ENCODE data around the gene TCEANC2.

The TCEANC2 gene

GRCh38 chr1:54144366-54144765 lies 91.0 kb downstream of the TCEANC2 start:
- Histone ChIP-seq H2AFZ (ENCODE audit: low read depth, low read length) (no peak overlapping the region), H3K4me2 (ENCODE audit: low read length) (no peak overlapping the region), H3K27me3 (ENCODE audit: low read depth, low read length) (no peaks in the 10 kb centered on the region), H3K36me3 (replicated peaks; ENCODE audit: low read depth, low read length) (no peaks in the 10 kb centered on the region), H3K9ac (ENCODE audit: low read length) (no peak overlapping the region), H4K20me1 (ENCODE audit: insufficient read depth, low read length) (no peaks in the 10 kb centered on the region), H3K27ac (ENCODE audit: low read length) (no peak overlapping the region), H3K79me2 (ENCODE audit: low read length) (no peaks in the 10 kb centered on the region), H3K4me3 (ENCODE audit: low read length) (no peak overlapping the region), H3K4me1 (ENCODE audit: low read length) (no peaks in the 10 kb centered on the region), H3K9me3 (ENCODE audit: insufficient read depth, low read length) (no peaks in the 10 kb centered on the region)
- TF ChIP-seq EZH2phosphoT487 (IDR thresholded peaks at IDR 0.05; ENCODE audit: low read depth) (no peak), CTCF (IDR thresholded peaks at IDR 0.05; ENCODE audit: low read depth, low read length) (no peak)

DNA sequence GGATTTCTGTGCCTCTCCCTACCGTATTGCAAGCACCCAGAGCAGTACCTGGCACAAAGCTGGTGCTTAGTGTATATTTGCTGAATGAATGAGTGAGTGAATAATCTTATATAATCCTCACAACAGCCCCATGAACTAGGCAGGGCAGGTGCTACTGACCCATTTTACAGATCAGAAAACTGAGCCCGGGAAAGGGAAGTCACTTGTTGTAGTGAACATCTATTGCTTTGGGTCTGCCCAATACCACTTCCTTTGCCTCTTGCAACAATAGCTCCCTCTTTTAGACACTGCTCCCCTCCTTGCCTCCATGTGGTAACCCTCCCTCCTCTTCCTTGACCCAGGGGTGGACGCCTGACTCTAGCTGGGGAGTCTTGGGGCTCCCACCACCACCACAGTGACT lies 96.3 kb downstream of the TCEANC2 start:
- H3K79me2 ChIP-seq (ENCODE audit: low read length): no peaks in the 10 kb centered on the region
- no peaks in the 10 kb centered on the region for H3K9me3 ChIP-seq (ENCODE audit: insufficient read depth, low read length)
- H3K4me3 ChIP-seq (ENCODE audit: low read length): no peak overlapping the region
- H4K20me1 ChIP-seq (ENCODE audit: insufficient read depth, low read length): no peaks in the 10 kb centered on the region
- no peak overlapping the region for H2AFZ ChIP-seq (ENCODE audit: low read depth, low read length)
- no peaks in the 10 kb centered on the region for H3K4me1 ChIP-seq (ENCODE audit: low read length)
- TF ChIP-seq EZH2phosphoT487 (IDR thresholded peaks at IDR 0.05; ENCODE audit: low read depth) (no peak), CTCF (IDR thresholded peaks at IDR 0.05; ENCODE audit: low read depth, low read length) (no peak)
- no peak overlapping the region for H3K27ac ChIP-seq (ENCODE audit: low read length)
- H3K27me3 ChIP-seq (ENCODE audit: low read depth, low read length): no peaks in the 10 kb centered on the region
- no peak overlapping the region for H3K4me2 ChIP-seq (ENCODE audit: low read length)
- no peak overlapping the region for H3K9ac ChIP-seq (ENCODE audit: low read length)
- H3K36me3 ChIP-seq (replicated peaks; ENCODE audit: low read depth, low read length): no peaks in the 10 kb centered on the region

DNA sequence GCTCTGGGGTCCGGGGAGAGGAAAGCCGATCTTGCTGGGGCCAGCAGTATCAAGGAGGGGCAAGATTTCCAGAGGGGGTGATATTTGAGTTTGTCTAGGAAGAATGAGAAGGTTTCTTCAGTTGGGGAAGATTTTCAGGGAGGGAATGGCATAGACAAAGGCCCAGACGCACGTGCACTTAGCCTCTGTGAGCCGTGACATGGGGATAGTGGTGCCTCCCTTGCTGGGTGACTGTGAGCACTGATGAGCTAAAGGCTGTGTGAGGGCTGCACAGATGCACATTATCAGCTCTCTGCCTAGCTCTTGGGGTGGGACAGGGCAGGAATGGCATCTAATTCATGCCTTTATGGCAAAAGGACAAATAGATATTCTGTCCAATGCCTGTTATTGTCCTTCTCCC lies 97.6 kb downstream of the TCEANC2 start:
- no peaks in the 10 kb centered on the region for H3K79me2 ChIP-seq (ENCODE audit: low read length)
- no peak overlapping the region for H3K9ac ChIP-seq (ENCODE audit: low read length)
- no peak overlapping the region for H3K4me3 ChIP-seq (ENCODE audit: low read length)
- H2AFZ ChIP-seq (ENCODE audit: low read depth, low read length): no peak overlapping the region
- H3K4me2 ChIP-seq (ENCODE audit: low read length): no peak overlapping the region
- no peaks in the 10 kb centered on the region for H3K27me3 ChIP-seq (ENCODE audit: low read depth, low read length)
- no peaks in the 10 kb centered on the region for H3K4me1 ChIP-seq (ENCODE audit: low read length)
- no peak for TF ChIP-seq EZH2phosphoT487 (IDR thresholded peaks at IDR 0.05; ENCODE audit: low read depth)
- no peak for TF ChIP-seq CTCF (IDR thresholded peaks at IDR 0.05; ENCODE audit: low read depth, low read length)
- H3K9me3 ChIP-seq (ENCODE audit: insufficient read depth, low read length): no peaks in the 10 kb centered on the region
- H3K27ac ChIP-seq (ENCODE audit: low read length): no peak overlapping the region
- no peaks in the 10 kb centered on the region for H3K36me3 ChIP-seq (replicated peaks; ENCODE audit: low read depth, low read length)
- H4K20me1 ChIP-seq (ENCODE audit: insufficient read depth, low read length): no peaks in the 10 kb centered on the region

GRCh38 chr1:54152696-54153095 lies 99.3 kb downstream of the TCEANC2 start, which contains the start of gene CDCP2:
Gene CDCP2, minus strand, starts transcription at chr1:54153000. Its CDS starts 78 bp downstream, at chr1:54152922.
- no peak within 1 kb of the TSS for H2AFZ ChIP-seq (ENCODE audit: low read depth, low read length)
- H3K27me3 ChIP-seq (ENCODE audit: low read depth, low read length): no peaks in the 10 kb centered on the region
- no peaks in the 10 kb centered on the region for H3K79me2 ChIP-seq (ENCODE audit: low read length)
- no peak within 1 kb of the TSS for H3K27ac ChIP-seq (ENCODE audit: low read length)
- H3K9ac ChIP-seq (ENCODE audit: low read length): no peak within 1 kb of the TSS
- H3K4me2 ChIP-seq (ENCODE audit: low read length): no peak within 1 kb of the TSS
- no peaks in the 10 kb centered on the region for H4K20me1 ChIP-seq (ENCODE audit: insufficient read depth, low read length)
- H3K36me3 ChIP-seq (replicated peaks; ENCODE audit: low read depth, low read length): no peaks in the 10 kb centered on the region
- H3K4me3 ChIP-seq (ENCODE audit: low read length): no peak within 1 kb of the TSS
- H3K4me1 ChIP-seq (ENCODE audit: low read length): no peaks in the 10 kb centered on the region
- no peaks in the 10 kb centered on the region for H3K9me3 ChIP-seq (ENCODE audit: insufficient read depth, low read length)
- no peak for TF ChIP-seq CTCF (IDR thresholded peaks at IDR 0.05; ENCODE audit: low read depth, low read length)
- TF ChIP-seq EZH2phosphoT487 (IDR thresholded peaks at IDR 0.05; ENCODE audit: low read depth): no peak
